AG08395 (cell line): ENCODE measurements around the gene ILDR2.

ENCODE experiments used
- DNase-seq: peaks from one replicate; pipeline ENCODE4 v3.0.0; 2012; ENCODE audit warnings: mixed read lengths, low spot score

The ILDR2 gene

GRCh38 chr1:166924823-166925541, 50.4 kb downstream of the ILDR2 start:
- no peak for DNase-seq

DNA sequence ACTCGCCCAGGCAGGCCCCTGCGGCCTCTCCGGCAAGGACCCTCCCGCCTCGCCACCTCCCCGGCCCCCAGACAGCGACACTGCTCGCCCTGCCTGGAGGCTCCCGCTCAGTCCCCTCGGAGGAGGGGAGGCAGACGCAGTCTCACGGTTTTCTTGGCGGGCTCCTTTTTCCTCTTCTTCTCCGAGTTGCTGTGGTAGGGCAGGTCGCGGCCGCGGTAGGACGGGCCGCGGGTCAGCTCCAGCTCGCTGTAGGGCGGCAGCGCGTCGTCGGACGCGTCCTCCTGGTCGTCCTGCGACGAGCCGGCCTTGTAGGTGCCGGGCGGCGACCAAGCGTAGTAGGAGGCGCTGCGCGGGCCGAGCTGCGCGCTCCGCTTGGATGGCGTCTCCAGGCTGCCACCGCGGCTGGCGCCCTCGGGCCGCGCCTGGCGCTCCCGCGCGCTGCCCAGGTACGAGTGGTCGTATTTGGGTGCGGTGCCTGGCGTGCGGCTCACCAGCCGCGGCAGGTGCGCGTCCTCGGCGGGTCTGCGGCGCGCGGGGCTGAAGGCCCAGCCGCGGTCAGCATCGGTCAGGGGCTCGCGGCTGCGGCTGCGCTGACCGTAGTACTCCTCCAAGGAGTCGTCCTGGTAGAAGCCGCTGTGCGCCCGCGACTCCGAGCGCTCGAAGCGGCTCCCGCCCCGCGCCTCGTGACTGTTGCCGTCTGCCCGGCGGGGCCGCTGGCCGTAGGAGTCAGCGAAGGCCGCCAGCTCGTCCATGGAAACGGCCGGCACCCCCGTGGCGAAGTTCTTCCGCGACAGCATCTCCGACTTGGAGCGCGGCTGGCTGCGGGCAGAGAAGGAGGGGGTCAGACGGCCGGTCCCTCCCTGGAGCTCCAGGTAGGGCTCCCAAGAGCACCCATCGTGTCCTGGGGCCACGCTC, 54.5 kb downstream of the ILDR2 start:
- DNase-seq, result peak; percentile 17

GRCh38 chr1:166918956-166919316, 56.4 kb downstream of the ILDR2 start:
- DNase-seq, result no peak

DNA sequence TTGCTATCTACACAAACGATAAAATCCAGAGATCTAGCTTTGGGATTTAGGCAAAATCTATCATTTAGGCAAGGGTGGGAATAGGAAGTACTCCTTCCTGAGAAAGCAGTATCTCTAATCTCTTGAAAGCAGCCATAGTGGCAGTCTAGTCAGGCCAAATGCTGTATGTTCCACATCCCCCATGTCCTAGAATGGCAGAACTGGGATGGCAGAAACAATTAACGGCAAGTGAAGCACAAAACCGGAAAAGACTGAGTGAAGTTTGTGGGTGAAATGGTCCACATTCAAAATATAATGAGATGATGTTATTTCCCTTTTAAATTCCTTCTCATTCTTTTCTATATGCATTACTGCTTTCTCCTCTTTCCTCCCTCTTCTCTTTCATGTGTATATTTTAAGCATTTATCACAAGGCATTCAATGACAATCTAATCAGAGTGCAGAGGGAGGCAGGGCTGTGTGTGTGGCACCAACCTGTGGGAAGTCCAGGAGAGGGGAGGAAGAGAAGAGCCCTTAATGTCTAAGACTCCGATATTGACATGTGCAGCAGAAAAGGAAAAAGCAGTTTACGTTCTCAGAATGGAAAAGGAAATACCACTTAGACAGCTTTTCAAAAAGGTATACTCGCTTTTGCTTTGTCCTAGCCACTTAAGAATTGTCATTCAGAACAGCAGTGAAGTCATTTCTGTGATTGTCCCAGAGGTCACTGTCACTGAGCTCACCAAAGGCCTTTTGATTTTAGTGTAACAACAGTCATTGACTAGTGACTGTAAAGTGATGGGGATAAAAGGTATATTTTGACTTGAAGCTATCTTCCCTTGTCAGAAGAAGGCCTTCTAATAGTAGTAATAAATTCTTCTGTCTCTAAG, 57.0 kb downstream of the ILDR2 start:
- no peak for DNase-seq

DNA sequence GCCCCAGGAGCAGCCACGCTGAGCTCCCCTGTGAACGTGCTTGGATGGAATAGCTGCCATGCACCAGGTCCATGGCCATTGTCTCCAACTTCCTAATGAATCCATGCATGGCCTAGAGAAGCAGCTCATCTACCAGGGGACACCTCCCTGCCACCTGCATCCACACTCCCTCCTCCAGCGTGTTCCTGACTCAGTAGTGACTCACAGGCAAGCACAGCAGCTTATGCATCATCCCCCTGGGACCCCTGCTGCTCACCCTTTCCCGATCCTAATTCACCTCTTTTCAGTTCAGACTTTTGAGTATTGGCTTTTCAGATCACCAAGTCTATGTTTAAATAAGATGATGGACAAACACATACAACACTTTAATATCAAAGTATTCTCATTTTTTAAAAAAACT, 59.4 kb downstream of the ILDR2 start:
- no peak for DNase-seq

DNA sequence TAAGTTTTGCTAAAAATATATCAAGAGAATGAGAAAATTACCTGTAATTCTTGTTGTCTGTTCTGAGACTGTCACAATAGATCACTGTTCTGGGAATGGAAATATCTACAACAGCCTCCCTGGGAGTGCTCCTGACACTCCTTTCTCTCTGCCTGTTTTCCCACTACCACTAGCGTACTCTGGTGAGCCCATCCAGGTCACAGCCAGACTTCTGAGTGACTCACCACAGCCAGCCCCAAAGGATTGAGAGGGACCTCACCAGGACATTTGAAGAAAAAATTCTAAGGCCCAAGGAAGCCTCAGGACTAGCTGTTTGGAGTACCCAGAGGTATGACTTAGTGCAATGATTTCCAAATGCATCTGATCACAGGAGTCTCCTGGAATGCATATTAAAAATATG, 60.3 kb downstream of the ILDR2 start:
- DNase-seq, result no peak

GRCh38 chr1:166914111-166914510, 61.2 kb downstream of the ILDR2 start:
- DNase-seq, result peak; percentile 9

DNA sequence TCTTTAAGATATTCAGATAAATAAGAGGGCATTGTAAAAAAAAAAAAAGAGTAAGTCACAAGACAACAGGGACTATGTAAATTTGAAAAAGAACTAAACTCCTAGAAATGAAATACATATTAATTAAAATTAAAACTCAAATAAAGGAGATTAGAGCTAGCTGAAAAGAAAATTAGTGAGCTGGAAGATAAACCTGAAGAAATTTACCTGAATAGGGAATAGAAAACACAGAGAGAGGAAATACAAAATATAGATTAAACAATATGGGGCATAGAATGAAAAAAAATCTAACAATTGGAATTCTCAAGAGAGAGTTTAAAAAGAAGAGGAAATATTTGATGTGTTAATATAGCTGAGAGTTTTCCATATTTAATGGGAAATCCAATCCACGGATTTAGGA, 63.7 kb downstream of the ILDR2 start:
- no peak for DNase-seq

DNA sequence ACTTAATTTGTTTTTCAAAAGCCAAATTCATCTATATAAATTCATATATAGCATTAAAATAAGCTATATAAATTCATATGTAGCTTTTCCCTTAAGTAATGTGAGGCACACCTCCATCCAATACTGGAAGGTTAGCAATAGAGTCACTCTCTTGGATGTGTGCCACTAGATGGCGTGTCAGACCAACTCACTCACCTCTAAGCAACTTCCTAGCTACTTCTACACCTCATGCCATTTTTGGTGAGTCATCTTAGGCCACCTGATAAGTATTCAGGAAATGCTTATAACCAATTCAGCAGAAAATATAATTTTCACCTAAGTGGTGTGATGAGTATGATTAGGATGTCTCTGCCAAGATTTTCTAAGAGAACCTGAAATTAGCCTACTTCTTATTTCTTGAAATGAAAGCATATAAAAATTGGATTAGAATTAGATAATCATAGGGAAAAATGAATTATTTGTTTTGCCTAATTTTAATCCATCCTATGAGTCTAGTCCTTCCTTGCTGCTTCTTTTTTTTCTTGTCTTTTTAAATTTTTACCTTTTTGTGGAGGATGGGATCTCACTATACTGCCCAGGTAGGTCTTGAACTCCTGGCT, 64.8 kb downstream of the ILDR2 start:
- DNase-seq, result peak; percentile 71

DNA sequence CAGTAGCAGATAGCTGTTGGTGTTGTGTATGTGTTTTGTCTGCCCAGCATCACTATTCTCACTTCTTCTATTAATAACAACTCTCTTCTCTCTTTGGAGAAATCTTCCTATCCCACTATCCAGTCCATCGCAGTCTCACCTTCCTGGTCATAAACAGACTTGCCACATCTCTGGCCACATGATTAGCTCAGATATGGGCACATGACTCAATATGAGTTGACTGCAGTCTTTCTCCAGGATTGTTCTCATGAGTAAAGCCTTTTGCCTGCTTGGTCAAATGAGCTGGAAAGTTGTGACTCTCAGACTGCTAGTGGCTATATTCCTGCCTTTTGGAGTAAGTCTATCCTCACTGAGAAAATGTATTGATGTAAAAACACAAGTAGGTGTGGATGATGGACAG, 66.4 kb downstream of the ILDR2 start:
- DNase-seq, result no peak

- no peak for DNase-seq
Measured at GRCh38 chr1:166907763-166908162, 67.6 kb downstream of the ILDR2 start.

- DNase-seq, result no peak
Measured at GRCh38 chr1:166907051-166907450, 68.3 kb downstream of the ILDR2 start.

- no peak for DNase-seq
Measured at GRCh38 chr1:166906647-166907046, 68.7 kb downstream of the ILDR2 start.

- peak; percentile 47 for DNase-seq
Measured at GRCh38 chr1:166905900-166906299, 69.4 kb downstream of the ILDR2 start.

GRCh38 chr1:166905136-166905535, 70.2 kb downstream of the ILDR2 start:
- peak; percentile 23 for DNase-seq

DNA sequence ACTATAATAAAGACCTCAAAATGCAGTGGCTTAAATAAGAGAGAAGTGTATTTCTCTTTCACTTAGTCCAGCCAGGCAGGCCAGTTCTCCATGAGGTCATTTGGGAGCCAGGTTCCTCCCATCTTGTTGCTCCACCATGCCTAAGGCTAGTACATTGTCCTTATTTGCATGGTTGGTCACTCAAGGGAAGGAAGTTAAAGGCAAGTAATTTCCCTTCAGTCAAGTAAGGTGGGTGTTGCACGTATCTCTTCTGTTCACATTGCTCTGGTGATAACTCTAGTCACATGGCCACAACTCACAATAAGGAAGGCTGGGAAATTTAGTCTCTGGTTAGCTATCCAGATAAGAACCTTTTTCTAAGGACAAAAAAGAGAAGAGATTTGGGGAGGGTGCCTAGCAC, 72.1 kb downstream of the ILDR2 start:
- DNase-seq, result no peak

GRCh38 chr1:166902279-166902678, 73.1 kb downstream of the ILDR2 start:
- DNase-seq, result peak; percentile 36

DNA sequence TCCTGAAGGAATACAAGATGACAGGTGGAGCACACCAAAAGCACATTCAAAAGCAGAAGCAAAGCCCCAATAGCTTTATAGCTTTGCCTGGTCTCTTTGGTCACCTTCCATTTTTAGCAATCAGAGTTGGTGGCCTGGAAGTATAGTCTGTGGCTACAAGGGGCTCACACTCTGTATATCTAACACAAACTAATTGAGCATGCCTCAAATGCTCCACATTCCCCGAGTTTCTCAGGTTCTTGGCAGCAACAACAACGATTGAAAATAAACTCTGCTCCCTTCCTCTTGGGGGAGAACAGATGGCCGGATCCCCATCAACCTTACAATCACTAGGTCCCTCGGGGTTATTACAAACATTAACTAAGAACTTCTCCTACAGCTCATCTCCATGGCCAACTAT, 74.4 kb downstream of the ILDR2 start:
- no peak for DNase-seq

DNA sequence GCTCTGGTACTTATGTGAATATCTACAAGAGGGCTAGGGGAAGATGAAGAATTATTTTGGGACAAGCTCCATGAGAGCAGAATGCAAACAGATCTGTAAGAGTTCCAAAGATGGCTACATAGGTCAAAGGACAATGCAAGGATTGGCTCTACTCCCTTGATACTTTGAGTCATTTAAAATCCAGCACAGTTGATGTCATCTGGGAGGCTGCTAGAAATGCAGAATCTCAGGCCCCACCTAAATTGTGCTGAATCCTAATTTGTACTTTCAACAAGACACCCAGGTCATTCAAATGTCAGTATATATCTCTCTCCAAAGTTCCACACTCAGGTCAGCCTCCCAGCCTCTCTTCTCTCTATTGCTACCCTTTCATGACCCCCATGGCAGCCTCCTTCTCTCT, 75.6 kb downstream of the ILDR2 start:
- no peak for DNase-seq

DNA sequence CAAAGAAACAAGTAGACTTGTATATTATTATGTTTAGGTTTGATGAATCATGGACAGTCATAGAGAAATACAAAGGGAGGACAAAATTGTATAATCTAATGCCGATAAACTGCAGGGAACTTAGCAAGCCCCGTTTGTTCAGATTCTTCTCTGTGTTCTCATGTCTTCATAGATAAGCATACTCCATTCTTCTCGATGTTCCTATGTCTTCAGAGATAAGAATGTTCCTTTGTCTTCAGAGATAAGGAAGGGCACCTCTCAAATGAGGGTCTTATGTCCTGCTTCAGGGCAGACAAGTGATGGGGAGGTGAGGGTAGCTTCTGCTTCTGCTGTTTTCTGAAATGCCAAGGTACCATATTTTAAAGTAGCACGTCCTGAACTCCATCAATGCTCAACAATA, 79.6 kb downstream of the ILDR2 start:
- DNase-seq, result no peak

DNA sequence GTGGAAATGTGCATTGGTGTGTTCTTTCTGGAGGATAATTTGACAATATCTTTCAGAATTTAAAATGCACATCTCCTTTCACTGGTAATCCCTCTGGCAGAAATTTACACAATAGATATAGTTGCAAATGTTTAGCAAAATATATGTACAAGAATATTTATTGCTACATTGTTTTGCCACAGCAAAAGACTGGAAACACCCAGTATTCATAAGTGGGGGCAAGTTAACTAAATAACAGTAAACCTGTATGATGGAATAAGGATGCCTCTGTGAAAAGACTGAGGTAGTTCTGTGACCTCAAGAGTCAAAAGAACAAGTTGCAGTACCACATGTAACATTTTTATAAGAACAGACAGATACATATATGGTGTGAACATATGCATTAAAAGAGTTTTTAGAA, 85.6 kb downstream of the ILDR2 start:
- no peak for DNase-seq
